MM.1S (cell line): Measurements from ENCODE around the gene ACTN1.

Source experiments
- DNase-seq: peaks from one replicate; pipeline ENCODE4 v3.0.0-alpha.2; 2015
- H2AFZ ChIP-seq: fragments of 300-600 bp; sonication (generic); 2 replicates; pipeline ENCODE4 v1.6.0; 2016; ENCODE audit warnings: antibody characterized with exemption, low read length
- H3F3A ChIP-seq: fragments of 300-600 bp; sonication (generic); 2 replicates; pipeline ENCODE4 v1.6.1; 2016; ENCODE audit warnings: mild to moderate bottlenecking, antibody characterized with exemption, low read length, moderate library complexity, mixed read lengths; ENCODE audit not compliant: insufficient read depth
- H3K27ac ChIP-seq: fragments of 300-600 bp; sonication (generic); 2 replicates; pipeline ENCODE4 v1.5.1; 2016; ENCODE audit warnings: mild to moderate bottlenecking, low read length
- H3K27me3 ChIP-seq: fragments of 300-600 bp; sonication (generic); replicated peaks from 2 replicates; pipeline ENCODE4 v1.6.0; 2016; ENCODE audit warnings: low read length; ENCODE audit not compliant: insufficient read depth
- H3K36me3 ChIP-seq: fragments of 300-600 bp; sonication (generic); replicated peaks from 2 replicates; pipeline ENCODE4 v1.6.1; 2016; ENCODE audit warnings: mild to moderate bottlenecking, low read length, mixed read lengths; ENCODE audit not compliant: insufficient read depth
- H3K4me1 ChIP-seq: fragments of 300-600 bp; sonication (generic); 2 replicates; pipeline ENCODE4 v1.6.1; 2016; ENCODE audit warnings: low read length, mixed read lengths
- H3K4me2 ChIP-seq: fragments of 300-600 bp; sonication (generic); 2 replicates; pipeline ENCODE4 v1.6.0; 2016; ENCODE audit warnings: low read depth, low read length
- H3K4me3 ChIP-seq: fragments of 300-600 bp; sonication (generic); 2 replicates; pipeline ENCODE4 v1.5.1; 2016; ENCODE audit warnings: low read length, mixed read lengths
- H3K79me2 ChIP-seq: fragments of 300-600 bp; sonication (generic); 2 replicates; pipeline ENCODE4 v1.6.1; 2016; ENCODE audit warnings: mixed run types, low read length, mixed read lengths
- H3K9ac ChIP-seq: fragments of 300-600 bp; sonication (generic); 2 replicates; pipeline ENCODE4 v1.6.1; 2016; ENCODE audit warnings: low read length, mixed read lengths
- H3K9me2 ChIP-seq: fragments of 300-600 bp; sonication (generic); replicated peaks from 2 replicates; pipeline ENCODE4 v1.6.1; 2016; ENCODE audit warnings: mild to moderate bottlenecking, low read length, mixed read lengths; ENCODE audit not compliant: insufficient read depth
- H3K9me3 ChIP-seq: fragments of 300-600 bp; sonication (generic); replicated peaks from 2 replicates; pipeline ENCODE4 v1.6.1; 2016; ENCODE audit warnings: mild to moderate bottlenecking, low read length, mixed read lengths; ENCODE audit not compliant: insufficient read depth
- H4K20me1 ChIP-seq: fragments of 300-600 bp; sonication (generic); 2 replicates; pipeline ENCODE4 v1.6.1; 2016; ENCODE audit warnings: mild to moderate bottlenecking, low read length, moderate library complexity, mixed read lengths; ENCODE audit not compliant: insufficient read depth
- EZH2 ChIP-seq: fragments of 300-600 bp; sonication (generic); optimal IDR thresholded peaks from 2 replicates; pipeline ENCODE3; 2017; ENCODE audit warnings: low read depth, mild to moderate bottlenecking, antibody characterized with exemption, low read length, mixed read lengths
- EZH2phosphoT487 ChIP-seq: fragments of 300-600 bp; sonication (generic); IDR thresholded peaks from 2 replicates; pipeline ENCODE4 v1.6.1; 2018; ENCODE audit warnings: antibody characterized with exemption, low read length
- TF ChIP-seq, protein P1 (sequence below): fragments of 300-600 bp; sonication (generic); IDR thresholded peaks from 2 replicates; pipeline ENCODE4 v1.5.1; 2016; ENCODE audit warnings: antibody characterized with exemption, low read length, mixed read lengths

ACTN1 gene

DNA sequence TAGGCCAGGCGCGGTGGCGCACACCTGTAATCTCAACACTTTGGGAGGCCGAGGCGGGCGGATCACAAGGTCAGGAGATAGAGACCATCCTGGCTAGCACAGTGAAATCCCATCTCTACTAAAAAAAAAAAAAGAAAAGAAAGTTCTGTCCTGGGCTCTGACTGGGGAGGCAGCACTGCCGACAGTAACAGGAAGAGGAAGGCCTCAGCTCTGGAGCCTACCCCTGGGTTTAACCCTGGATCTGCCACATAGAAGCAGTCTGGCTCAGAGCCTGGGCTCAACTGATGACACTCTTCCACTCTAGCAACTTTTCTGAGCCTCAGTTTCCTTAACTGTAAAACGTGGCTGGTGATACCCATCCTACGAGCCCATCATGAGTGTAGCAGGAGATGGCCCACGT is 60.5 kb downstream of the ACTN1 start:
- Histone ChIP-seq H4K20me1 (no peaks in the 10 kb centered on the region), H3K27ac (no peak overlapping the region), H3K4me3 (no peak overlapping the region), H3K79me2 (no peaks in the 10 kb centered on the region), H3K4me2 (no peak overlapping the region), H3K27me3 (no peaks in the 10 kb centered on the region), H2AFZ (no peak overlapping the region), H3K9me2 (no peaks in the 10 kb centered on the region), H3K4me1 (no peaks in the 10 kb centered on the region), H3F3A (no peaks in the 10 kb centered on the region), H3K36me3 (no peaks in the 10 kb centered on the region), H3K9ac (no peak overlapping the region), H3K9me3 (no peaks in the 10 kb centered on the region)
- DNase-seq = no peak
- TF ChIP-seq, protein P1, sequence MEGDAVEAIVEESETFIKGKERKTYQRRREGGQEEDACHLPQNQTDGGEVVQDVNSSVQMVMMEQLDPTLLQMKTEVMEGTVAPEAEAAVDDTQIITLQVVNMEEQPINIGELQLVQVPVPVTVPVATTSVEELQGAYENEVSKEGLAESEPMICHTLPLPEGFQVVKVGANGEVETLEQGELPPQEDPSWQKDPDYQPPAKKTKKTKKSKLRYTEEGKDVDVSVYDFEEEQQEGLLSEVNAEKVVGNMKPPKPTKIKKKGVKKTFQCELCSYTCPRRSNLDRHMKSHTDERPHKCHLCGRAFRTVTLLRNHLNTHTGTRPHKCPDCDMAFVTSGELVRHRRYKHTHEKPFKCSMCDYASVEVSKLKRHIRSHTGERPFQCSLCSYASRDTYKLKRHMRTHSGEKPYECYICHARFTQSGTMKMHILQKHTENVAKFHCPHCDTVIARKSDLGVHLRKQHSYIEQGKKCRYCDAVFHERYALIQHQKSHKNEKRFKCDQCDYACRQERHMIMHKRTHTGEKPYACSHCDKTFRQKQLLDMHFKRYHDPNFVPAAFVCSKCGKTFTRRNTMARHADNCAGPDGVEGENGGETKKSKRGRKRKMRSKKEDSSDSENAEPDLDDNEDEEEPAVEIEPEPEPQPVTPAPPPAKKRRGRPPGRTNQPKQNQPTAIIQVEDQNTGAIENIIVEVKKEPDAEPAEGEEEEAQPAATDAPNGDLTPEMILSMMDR = no peak
- TF ChIP-seq EZH2 = no peak
- TF ChIP-seq EZH2phosphoT487 = no peak

DNA sequence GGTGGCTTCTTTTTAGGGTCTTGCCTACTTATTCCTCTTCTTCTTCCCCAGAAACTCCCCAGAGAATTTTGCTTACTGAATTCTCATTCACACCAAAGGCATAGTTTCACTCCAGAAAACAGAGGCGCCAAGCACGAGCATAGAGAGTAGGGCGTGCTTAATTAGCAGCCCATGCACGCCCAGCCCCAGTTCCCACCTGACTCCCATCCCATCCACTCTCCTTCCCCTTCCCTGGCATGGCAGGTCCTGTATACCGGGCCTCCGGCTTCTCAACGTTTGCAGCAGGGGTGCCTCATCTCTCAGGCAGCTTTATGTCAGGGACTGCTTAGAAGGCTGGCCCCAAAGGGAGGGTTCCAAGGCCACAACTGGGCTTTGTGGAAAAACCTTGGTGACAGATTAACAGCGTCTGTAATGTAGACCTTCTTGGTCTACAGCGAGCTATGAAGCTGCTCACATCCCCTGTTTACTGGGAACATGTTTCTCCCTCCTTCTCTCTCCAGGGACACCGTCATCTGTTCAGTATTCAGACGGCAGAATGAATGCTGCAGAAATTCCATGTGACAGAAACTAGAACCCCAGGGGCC is 62.7 kb downstream of the ACTN1 start:
- H3K79me2 ChIP-seq = no peaks in the 10 kb centered on the region
- H3K27me3 ChIP-seq = no peaks in the 10 kb centered on the region
- H3K36me3 ChIP-seq = no peaks in the 10 kb centered on the region
- no peaks in the 10 kb centered on the region for H3K4me1 ChIP-seq
- H3K9me2 ChIP-seq = no peaks in the 10 kb centered on the region
- H3K4me2 ChIP-seq = no peak overlapping the region
- H3K9ac ChIP-seq = no peak overlapping the region
- no peaks in the 10 kb centered on the region for H3K9me3 ChIP-seq
- H4K20me1 ChIP-seq = no peaks in the 10 kb centered on the region
- no peak overlapping the region for H2AFZ ChIP-seq
- TF ChIP-seq EZH2 = no peak
- no peak for TF ChIP-seq EZH2phosphoT487
- H3K27ac ChIP-seq = no peak overlapping the region
- DNase-seq = no peak
- no peaks in the 10 kb centered on the region for H3F3A ChIP-seq
- H3K4me3 ChIP-seq = no peak overlapping the region

DNA sequence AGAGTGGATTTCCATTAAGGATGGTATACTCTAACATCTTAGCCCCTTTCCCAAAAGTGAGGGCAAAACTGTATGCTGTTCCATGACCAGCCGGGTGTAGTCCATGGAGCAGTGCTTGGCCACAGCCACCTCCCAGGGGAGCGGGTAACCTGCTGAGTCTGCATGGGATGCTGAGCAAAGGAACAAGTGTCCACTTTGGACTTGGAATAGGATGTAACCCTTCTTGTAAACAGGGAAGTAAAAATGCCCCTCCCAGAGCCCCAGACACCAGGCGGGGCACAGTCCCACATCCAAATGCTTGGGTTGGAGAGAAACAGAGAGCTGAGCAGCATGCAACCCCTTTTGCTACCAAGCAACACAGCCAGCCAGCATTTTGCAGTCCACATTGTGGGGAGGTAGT is 65.6 kb downstream of the ACTN1 start:
- TF ChIP-seq EZH2 = no peak
- no peak for TF ChIP-seq EZH2phosphoT487
- TF ChIP-seq, protein P1 = no peak
- Histone ChIP-seq H3F3A (no peaks in the 10 kb centered on the region), H3K36me3 (no peaks in the 10 kb centered on the region), H3K9ac (no peak overlapping the region), H3K4me3 (no peak overlapping the region), H4K20me1 (no peaks in the 10 kb centered on the region), H3K4me1 (no peaks in the 10 kb centered on the region), H3K9me2 (no peaks in the 10 kb centered on the region), H3K79me2 (no peaks in the 10 kb centered on the region), H3K27me3 (no peaks in the 10 kb centered on the region), H2AFZ (no peak overlapping the region), H3K27ac (no peak overlapping the region), H3K9me3 (no peaks in the 10 kb centered on the region), H3K4me2 (no peak overlapping the region)
- DNase-seq = no peak

DNA sequence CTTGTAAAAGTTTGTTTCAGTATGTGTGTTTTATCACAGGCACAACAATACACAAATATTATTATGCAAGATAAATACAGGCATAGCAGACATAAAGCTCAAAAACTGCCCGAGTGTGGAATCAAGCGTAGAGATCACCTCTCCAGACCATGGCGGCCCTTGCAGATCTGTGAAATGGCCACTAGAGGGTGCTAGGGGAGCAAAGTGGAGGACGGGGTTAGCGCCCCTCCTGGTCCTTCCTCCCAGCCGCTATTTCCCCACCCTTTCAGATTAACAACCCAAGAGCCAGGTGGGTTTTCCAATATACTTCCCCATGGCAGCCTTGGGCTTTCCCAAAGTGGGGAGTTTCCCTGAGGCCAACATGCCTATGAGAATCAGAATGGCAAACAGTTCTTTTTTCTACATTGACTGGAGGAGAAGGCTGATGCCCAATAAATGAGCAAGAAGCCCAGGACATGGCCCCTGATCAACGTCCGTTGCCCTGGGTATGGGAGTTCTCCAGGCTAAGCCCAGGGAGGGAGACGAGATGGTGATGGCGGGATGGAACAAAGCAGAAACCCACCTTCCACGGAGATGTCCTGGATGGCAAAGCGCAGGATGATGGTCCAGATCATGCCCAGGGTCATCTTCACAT is 67.4 kb downstream of the ACTN1 start:
- no peaks in the 10 kb centered on the region for H3K27me3 ChIP-seq
- no peaks in the 10 kb centered on the region for H3K9me2 ChIP-seq
- DNase-seq = peak; percentile 36
- H3K9me3 ChIP-seq = no peaks in the 10 kb centered on the region
- no peak overlapping the region for H3K4me3 ChIP-seq
- no peak overlapping the region for H3K4me2 ChIP-seq
- H3K36me3 ChIP-seq = no peaks in the 10 kb centered on the region
- no peak overlapping the region for H3K27ac ChIP-seq
- no peaks in the 10 kb centered on the region for H3F3A ChIP-seq
- no peaks in the 10 kb centered on the region for H3K4me1 ChIP-seq
- no peaks in the 10 kb centered on the region for H4K20me1 ChIP-seq
- no peak overlapping the region for H2AFZ ChIP-seq
- TF ChIP-seq EZH2 = no peak
- TF ChIP-seq, protein P1 = peak; percentile 74
- no peaks in the 10 kb centered on the region for H3K79me2 ChIP-seq
- H3K9ac ChIP-seq = no peak overlapping the region
